ENCODE data around the gene DGUOK.

DGUOK gene

DNA sequence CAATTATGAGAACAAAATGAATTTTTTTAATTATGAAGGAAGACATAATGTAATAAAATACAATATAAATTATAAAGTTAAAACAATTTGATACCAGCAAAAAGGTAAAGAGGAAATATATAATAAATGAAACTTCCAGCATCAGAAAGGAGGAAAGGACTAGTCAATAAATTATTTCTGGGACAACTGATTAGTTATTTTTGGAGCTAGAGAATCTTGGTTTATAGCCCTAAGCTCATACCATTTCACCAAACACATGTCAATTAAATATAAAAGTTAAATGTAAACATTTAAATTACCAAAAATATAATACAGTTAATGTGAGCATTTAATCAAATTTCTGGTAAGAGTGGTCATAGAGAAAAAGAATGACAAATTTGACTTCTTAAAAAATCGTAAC is 21.7 kb upstream of the DGUOK start:
- TF ChIP-seq CTCF (IDR thresholded peaks at IDR 0.05; ENCODE audit: low read depth, low read length) = no peak
- no peak overlapping the region for H3K27ac ChIP-seq
- no peaks in the 10 kb centered on the region for H3K9me3 ChIP-seq (ENCODE audit: severe bottlenecking)
- no peaks in the 10 kb centered on the region for H3K27me3 ChIP-seq (ENCODE audit: insufficient read depth, low read depth, severe bottlenecking)
- no peak overlapping the region for H3K4me3 ChIP-seq (ENCODE audit: low read depth, low read length)
- H3K36me3 ChIP-seq = no peaks in the 10 kb centered on the region
- DNase-seq = no peak

DNA sequence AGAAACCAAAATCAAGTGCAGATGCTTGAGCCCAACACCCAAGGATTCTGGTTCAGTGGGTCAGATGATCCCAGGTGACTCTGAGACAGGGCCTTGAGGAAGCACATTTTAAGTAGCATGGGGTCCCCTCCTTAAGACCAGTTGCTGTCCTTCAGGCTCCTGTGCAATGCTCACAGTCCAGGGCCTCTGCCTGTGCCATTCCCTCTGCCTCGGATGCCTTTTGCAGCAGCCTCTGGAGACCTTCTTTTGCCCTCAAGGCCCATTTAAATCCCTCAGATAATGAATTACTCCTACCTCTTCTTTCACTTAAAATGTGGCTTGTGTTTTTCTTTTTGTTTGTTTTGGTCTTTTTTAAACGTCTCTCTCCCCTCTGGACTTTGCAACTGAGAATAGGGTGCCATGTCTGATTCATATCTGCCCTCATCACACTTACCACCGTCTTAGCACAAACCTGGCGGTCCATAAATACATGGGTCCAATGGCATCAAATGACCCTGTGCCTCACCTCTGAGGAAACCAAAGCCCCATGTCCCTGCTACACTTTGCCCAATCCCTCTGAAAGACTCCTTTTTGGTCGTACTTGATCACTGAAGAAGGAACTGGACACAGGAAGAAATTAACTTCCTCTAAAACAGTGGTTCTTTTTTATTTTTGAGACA is 19.7 kb upstream of the DGUOK start:
- no peak for TF ChIP-seq CTCF (IDR thresholded peaks at IDR 0.05; ENCODE audit: low read depth, low read length)
- no peaks in the 10 kb centered on the region for H3K36me3 ChIP-seq
- no peak for DNase-seq
- no peak overlapping the region for H3K4me3 ChIP-seq (ENCODE audit: low read depth, low read length)
- no peak overlapping the region for H3K27ac ChIP-seq
- H3K27me3 ChIP-seq (ENCODE audit: insufficient read depth, low read depth, severe bottlenecking) = no peaks in the 10 kb centered on the region
- no peaks in the 10 kb centered on the region for H3K9me3 ChIP-seq (ENCODE audit: severe bottlenecking)

DNA sequence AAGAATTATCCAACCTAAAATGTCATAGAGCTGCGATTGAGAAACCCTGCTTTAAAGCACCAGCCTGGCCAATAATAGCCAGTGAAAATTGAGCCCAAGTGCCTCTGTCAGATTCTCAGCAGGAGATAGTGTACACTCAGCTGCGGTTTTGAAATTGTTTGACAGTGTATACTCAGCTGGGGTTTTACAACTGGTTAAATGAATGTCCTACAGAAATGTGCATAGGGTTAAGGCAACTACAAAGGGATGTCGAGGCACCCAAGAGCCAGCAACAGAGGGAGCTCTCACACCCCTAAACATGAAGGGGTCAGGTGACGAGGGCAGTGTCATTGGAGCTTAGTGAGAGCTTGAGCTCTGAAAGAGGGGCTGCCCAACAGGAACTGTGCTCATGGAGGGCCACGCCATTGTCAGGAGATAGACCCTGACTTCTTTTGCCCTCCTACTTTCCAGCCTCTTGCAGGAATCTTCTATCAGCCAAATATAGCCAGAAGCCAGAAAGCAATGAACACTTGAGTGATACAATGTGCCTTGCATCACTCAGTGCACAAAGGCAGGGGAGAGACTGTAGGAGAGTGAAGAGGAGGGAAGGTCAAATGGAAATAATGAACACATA is 18.7 kb upstream of the DGUOK start:
- Histone ChIP-seq H3K36me3 (no peaks in the 10 kb centered on the region), H3K9me3 (ENCODE audit: severe bottlenecking) (no peaks in the 10 kb centered on the region), H3K4me3 (ENCODE audit: low read depth, low read length) (no peak overlapping the region), H3K27ac (no peak overlapping the region), H3K27me3 (ENCODE audit: insufficient read depth, low read depth, severe bottlenecking) (no peaks in the 10 kb centered on the region)
- DNase-seq = peak; percentile 56
- TF ChIP-seq CTCF (IDR thresholded peaks at IDR 0.05; ENCODE audit: low read depth, low read length) = peak; percentile 79

DNA sequence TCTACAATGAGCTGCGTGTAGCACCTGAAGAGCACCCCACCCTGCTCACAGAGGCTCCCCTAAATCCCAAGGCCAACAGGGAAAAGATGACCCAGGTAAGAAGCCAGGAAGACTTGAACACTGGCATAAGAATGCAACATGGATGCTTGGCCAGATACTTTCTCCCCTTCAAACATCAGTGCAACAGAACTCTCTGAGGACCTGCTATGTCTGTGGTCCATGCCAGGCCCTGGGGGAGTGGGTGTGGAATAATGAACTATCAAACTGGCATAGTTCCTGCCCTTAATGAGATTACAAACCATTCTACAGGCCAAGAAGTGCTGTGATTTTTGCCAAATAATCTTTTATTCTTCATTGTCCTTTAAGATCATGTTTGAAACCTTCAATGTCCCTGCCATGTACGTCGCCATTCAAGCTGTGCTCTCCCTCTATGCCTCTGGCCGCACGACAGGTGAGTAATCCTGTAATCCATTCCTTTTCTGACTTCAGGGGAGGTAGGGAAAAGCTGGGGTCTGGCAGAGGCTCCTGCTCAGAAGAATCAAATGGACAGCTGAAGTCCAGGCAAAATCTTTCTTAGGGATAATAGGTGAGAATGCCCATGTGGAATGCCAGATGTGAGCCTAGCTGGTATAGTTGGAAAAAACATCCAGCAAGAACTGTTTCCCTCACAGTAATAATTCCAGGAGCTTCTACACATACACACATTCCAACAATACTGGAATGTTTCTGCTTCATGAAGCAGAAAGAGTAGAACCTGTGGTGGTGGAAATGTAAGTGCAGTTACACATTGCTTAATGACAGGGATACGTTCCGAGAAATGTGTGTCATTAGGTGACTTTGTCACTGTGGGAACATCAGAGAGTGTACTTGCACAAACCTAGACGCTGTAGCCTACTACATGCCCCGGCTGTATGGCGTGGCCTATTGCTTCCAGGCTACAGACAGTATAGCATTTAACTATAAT is 17.7 kb upstream of the DGUOK start:
- Histone ChIP-seq H3K9me3 (ENCODE audit: severe bottlenecking) (no peaks in the 10 kb centered on the region), H3K27ac (no peak overlapping the region), H3K36me3 (no peaks in the 10 kb centered on the region), H3K27me3 (ENCODE audit: insufficient read depth, low read depth, severe bottlenecking) (no peaks in the 10 kb centered on the region), H3K4me3 (ENCODE audit: low read depth, low read length) (no peak overlapping the region)
- no peak for DNase-seq
- TF ChIP-seq CTCF (IDR thresholded peaks at IDR 0.05; ENCODE audit: low read depth, low read length) = no peak

- no peaks in the 10 kb centered on the region for H3K9me3 ChIP-seq (ENCODE audit: severe bottlenecking)
- H3K4me3 ChIP-seq (ENCODE audit: low read depth, low read length) = no peak overlapping the region
- no peaks in the 10 kb centered on the region for H3K27me3 ChIP-seq (ENCODE audit: insufficient read depth, low read depth, severe bottlenecking)
- no peak for DNase-seq
- H3K36me3 ChIP-seq = no peaks in the 10 kb centered on the region
- no peak overlapping the region for H3K27ac ChIP-seq
- TF ChIP-seq CTCF (IDR thresholded peaks at IDR 0.05; ENCODE audit: low read depth, low read length) = no peak
These were observed 15.7 kb upstream of the DGUOK start for GRCh38 chr2:73910873-73911547.

Data from WERI-Rb-1 (cell line).